ENCODE measurements around the gene TNFRSF8. TPM values are rescaled to one million over a fixed set of nuclear protein-coding genes. Genes with fewer than 3 reads are reported as not detected.

Gene TNFRSF8
- polyA plus RNA-seq, 1 donor (not counting 4 experiments of a cell fraction or from before 2014, with no cell fraction given): 0.03 TPM

GRCh38 chr1:12016182-12016581, 46.9 kb upstream of the TNFRSF8 start:
- DNase-seq (ENCODE audit: low read depth, low spot score) (no peak), FAIRE-seq (no peak)
- Histone ChIP-seq H3K27ac (ENCODE audit: control insufficient read depth, insufficient read depth, low read length) (no peak overlapping the region), H4K20me1 (ENCODE audit: control insufficient read depth, extremely low read depth, insufficient read depth, low read length) (no peaks in the 10 kb centered on the region), H3K4me1 (ENCODE audit: control insufficient read depth, extremely low read depth, insufficient read depth, low read length) (peaks cover 18% of the 10 kb centered on the region), H2AFZ (ENCODE audit: control insufficient read depth, low read length) (no peak overlapping the region), H3K9ac (ENCODE audit: control insufficient read depth, extremely low read depth, insufficient read depth, low read length) (no peak overlapping the region), H3K27me3 (ENCODE audit: control insufficient read depth, extremely low read depth, insufficient read depth, low read length) (no peaks in the 10 kb centered on the region), H3K9me3 (ENCODE audit: control insufficient read depth, low read depth, low read length) (no peaks in the 10 kb centered on the region), H3K4me2 (ENCODE audit: control insufficient read depth, extremely low read depth, insufficient read depth, low read depth, low read length) (no peak overlapping the region), H3K4me3 (ENCODE audit: control insufficient read depth in 2 of 3, extremely low read depth in 1 of 3, insufficient read depth in 2 of 3, low read depth in 1 of 3, low read length in 3 of 3) (no peak overlapping the region), H3K9me1 (ENCODE audit: control insufficient read depth, extremely low read depth, insufficient read depth, low read length) (no peaks in the 10 kb centered on the region), H3K36me3 (ENCODE audit: control insufficient read depth in 2 of 2, extremely low read depth in 1 of 2, insufficient read depth in 2 of 2, low read length in 2 of 2) (peaks cover 13 to 22% of the 10 kb centered on the region in 2 experiments), H3K79me2 (ENCODE audit: control insufficient read depth, insufficient read depth, low read length) (peaks cover 15% of the 10 kb centered on the region)
- dilution Hi-C loops (cut with MboI; ENCODE audit: extremely low pct_ligation_motif_present, low sequenced_read_pairs): no loop called here
- TF ChIP-seq, protein P1, sequence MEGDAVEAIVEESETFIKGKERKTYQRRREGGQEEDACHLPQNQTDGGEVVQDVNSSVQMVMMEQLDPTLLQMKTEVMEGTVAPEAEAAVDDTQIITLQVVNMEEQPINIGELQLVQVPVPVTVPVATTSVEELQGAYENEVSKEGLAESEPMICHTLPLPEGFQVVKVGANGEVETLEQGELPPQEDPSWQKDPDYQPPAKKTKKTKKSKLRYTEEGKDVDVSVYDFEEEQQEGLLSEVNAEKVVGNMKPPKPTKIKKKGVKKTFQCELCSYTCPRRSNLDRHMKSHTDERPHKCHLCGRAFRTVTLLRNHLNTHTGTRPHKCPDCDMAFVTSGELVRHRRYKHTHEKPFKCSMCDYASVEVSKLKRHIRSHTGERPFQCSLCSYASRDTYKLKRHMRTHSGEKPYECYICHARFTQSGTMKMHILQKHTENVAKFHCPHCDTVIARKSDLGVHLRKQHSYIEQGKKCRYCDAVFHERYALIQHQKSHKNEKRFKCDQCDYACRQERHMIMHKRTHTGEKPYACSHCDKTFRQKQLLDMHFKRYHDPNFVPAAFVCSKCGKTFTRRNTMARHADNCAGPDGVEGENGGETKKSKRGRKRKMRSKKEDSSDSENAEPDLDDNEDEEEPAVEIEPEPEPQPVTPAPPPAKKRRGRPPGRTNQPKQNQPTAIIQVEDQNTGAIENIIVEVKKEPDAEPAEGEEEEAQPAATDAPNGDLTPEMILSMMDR (optimal IDR thresholded peaks at IDR 0.05 in 1 of 3, IDR thresholded peaks at IDR 0.05 in 1 of 3, conservative IDR thresholded peaks at IDR 0.05 in 1 of 3; ENCODE audit: extremely low read depth in 1 of 3, insufficient read depth in 2 of 3, low read length in 3 of 3): no peak
- no peak for TF ChIP-seq EZH2 (IDR thresholded peaks at IDR 0.05; ENCODE audit: low read length)

DNA sequence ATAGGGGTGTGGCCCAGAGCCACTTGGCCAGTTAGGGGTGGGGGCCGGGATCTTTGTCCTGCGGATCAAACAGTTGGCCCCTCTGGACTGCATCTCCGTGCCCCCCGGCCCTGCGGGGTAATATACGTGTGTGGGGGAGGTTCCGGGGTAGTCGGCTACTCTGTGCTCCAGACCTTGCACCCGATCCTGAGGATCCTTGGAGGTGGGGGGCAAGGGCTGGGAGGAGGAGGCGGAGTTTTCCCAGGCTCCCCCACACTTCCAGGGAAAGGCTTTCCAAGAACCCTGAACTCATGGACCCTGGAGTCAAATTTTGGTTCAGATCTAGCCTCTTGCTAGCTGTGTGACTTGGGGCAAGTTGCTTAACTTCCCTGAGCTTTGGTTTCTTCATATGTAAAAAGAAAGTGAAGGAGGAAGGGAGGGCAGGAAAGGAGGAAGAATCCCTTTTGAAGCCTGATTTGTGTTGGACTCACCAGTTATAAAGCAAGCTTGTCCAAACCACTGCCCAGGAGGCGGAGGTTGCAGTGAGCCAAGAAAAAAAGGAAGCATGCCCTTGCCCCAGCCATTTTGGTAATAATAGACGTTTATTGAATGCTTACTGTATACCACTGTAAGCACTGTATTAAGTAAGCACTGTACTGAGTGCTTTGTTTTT, 43.1 kb upstream of the TNFRSF8 start:
- peak overlapping the region; percentile 88 for H3K4me2 ChIP-seq (ENCODE audit: control insufficient read depth, extremely low read depth, insufficient read depth, low read depth, low read length)
- peak overlapping the region; percentile 63 for H2AFZ ChIP-seq (ENCODE audit: control insufficient read depth, low read length)
- peaks cover 15 to 17% of the 10 kb centered on the region in 2 experiments for H3K36me3 ChIP-seq (ENCODE audit: control insufficient read depth in 2 of 2, extremely low read depth in 1 of 2, insufficient read depth in 2 of 2, low read length in 2 of 2)
- TF ChIP-seq, protein P1 (optimal IDR thresholded peaks at IDR 0.05 in 1 of 3, IDR thresholded peaks at IDR 0.05 in 1 of 3, conservative IDR thresholded peaks at IDR 0.05 in 1 of 3; ENCODE audit: extremely low read depth in 1 of 3, insufficient read depth in 2 of 3, low read length in 3 of 3): no peak
- no peak for TF ChIP-seq EZH2 (IDR thresholded peaks at IDR 0.05; ENCODE audit: low read length)
- H3K4me1 ChIP-seq (ENCODE audit: control insufficient read depth, extremely low read depth, insufficient read depth, low read length): peaks cover 3% of the 10 kb centered on the region
- peak overlapping the region; percentile 83 for H3K9ac ChIP-seq (ENCODE audit: control insufficient read depth, extremely low read depth, insufficient read depth, low read length)
- peaks cover 26% of the 10 kb centered on the region for H3K79me2 ChIP-seq (ENCODE audit: control insufficient read depth, insufficient read depth, low read length)
- peak overlapping the region; percentile 73 to 84 (median 83) for H3K4me3 ChIP-seq (ENCODE audit: control insufficient read depth in 2 of 3, extremely low read depth in 1 of 3, insufficient read depth in 2 of 3, low read depth in 1 of 3, low read length in 3 of 3)
- DNase-seq (ENCODE audit: low read depth, low spot score): no peak
- no peaks in the 10 kb centered on the region for H3K9me1 ChIP-seq (ENCODE audit: control insufficient read depth, extremely low read depth, insufficient read depth, low read length)
- no peaks in the 10 kb centered on the region for H4K20me1 ChIP-seq (ENCODE audit: control insufficient read depth, extremely low read depth, insufficient read depth, low read length)
- H3K9me3 ChIP-seq (ENCODE audit: control insufficient read depth, low read depth, low read length): no peaks in the 10 kb centered on the region
- H3K27ac ChIP-seq (ENCODE audit: control insufficient read depth, insufficient read depth, low read length): peak overlapping the region; percentile 66
- dilution Hi-C loops (cut with MboI; ENCODE audit: extremely low pct_ligation_motif_present, low sequenced_read_pairs): no loop called here
- H3K27me3 ChIP-seq (ENCODE audit: control insufficient read depth, extremely low read depth, insufficient read depth, low read length): no peaks in the 10 kb centered on the region
- no peak for FAIRE-seq

Data from keratinocyte (primary cell).